Fibroblast of lung (primary cell): Measurements from ENCODE around the gene SAA1.

Experiments
- CTCF ChIP-seq, 2 donors: IDR thresholded peaks in 1 of 2; conservative IDR thresholded peaks in 1 of 2; 1 replicate in 1 of 2; 2 replicates in 1 of 2; pipeline ENCODE4 v1.5.1; 2011 to 2012; ENCODE audit warnings: low read length in 2 of 2, control low read depth in 1 of 2, inconsistent platforms in 1 of 2, low read depth in 1 of 2, mild to moderate bottlenecking in 1 of 2
- EZH2 ChIP-seq: IDR thresholded peaks from 2 replicates; pipeline ENCODE4 v1.5.1; 2012; ENCODE audit warnings: low read length, control low read depth, mild to moderate bottlenecking; ENCODE audit errors: missing control alignments

GRCh38 chr11:18221274-18221876 lies 44.7 kb upstream of the SAA1 start:
- TF ChIP-seq CTCF (conservative IDR thresholded peaks at IDR 0.05 in 1 of 2, IDR thresholded peaks at IDR 0.05 in 1 of 2; ENCODE audit: low read depth in 1 of 2, low read length in 2 of 2) (no peak), EZH2 (no peak)
